T-helper 2 cell treated with Interferon-gamma antibody and Interleukin-4, amounts not matched to agents 100 ng/mL and 5 ng/mL, for 36 hours (primary cell): ENCODE data around the gene SMCR8. TPM values are rescaled to one million over a fixed set of nuclear protein-coding genes. Genes with fewer than 3 reads are reported as not detected.
"Not testable (repeated sequence)": the region's sequence is repeated elsewhere in the genome, so short reads cannot be mapped to it uniquely, and the experiment has no call there.

Experiments
- intact Hi-C: fragments of 100-400 bp; cut with micrococcal nuclease; formaldehyde crosslinking; loops from one replicate; pipeline ENCODE4 v1.15.1; 2023
- total RNA-seq: library from RNA; stranded (reverse); gene quantifications from 2 replicates; pipeline ENCODE4 v1.2.3, GENCODE V29; 2022

SMCR8 gene
- total RNA-seq, result 25.5 and 25.6 TPM in 2 replicates

GRCh38 chr17:18314731-18315561 is at the start of gene SMCR8, which contains the start of gene TOP3A:
Gene SMCR8, plus strand, starts transcription at chr17:18315293. Its CDS starts 497 bp downstream, at chr17:18315790.
Gene TOP3A, minus strand, starts transcription at chr17:18314994. Its CDS starts 216 bp downstream, at chr17:18314778.
- intact Hi-C loops, result loop anchor here (1.0 to 10.0 kb wide), 6 partner anchors 55 to 1060 kb away; partner anchors contain the start of genes ALKBH5, ATPAF2, DRG2 and GID4

GRCh38 chr17:18267366-18267765 is 47.7 kb upstream of the SMCR8 start:
- intact Hi-C loops, result no loop called here

- intact Hi-C loops, result no loop called here
These were observed 47.0 kb upstream of the SMCR8 start for GRCh38 chr17:18267927-18268711.

GRCh38 chr17:18270046-18270931 is 44.8 kb upstream of the SMCR8 start:
- intact Hi-C loops, result no loop called here

GRCh38 chr17:18277076-18277475 is 38.0 kb upstream of the SMCR8 start:
- intact Hi-C loops, result no loop called here

- intact Hi-C loops, result no loop called here
These were observed 36.2 kb upstream of the SMCR8 start for GRCh38 chr17:18278867-18279266.

- intact Hi-C loops, result no loop called here
These were observed 34.8 kb upstream of the SMCR8 start for GRCh38 chr17:18280249-18280648.

- intact Hi-C loops, result no loop called here
These were observed 34.2 kb upstream of the SMCR8 start for GRCh38 chr17:18280766-18281371.

- intact Hi-C loops, result no loop called here
These were observed 33.3 kb upstream of the SMCR8 start for GRCh38 chr17:18281788-18282187.

- intact Hi-C loops, result no loop called here
These were observed 29.8 kb upstream of the SMCR8 start for GRCh38 chr17:18285296-18285695.

- intact Hi-C loops, result no loop called here
These were observed 23.2 kb upstream of the SMCR8 start for GRCh38 chr17:18291718-18292540.

- intact Hi-C loops, result not testable (repeated sequence)
These were observed 17.0 kb upstream of the SMCR8 start for GRCh38 chr17:18298061-18298460.

GRCh38 chr17:18300725-18301480 is 14.2 kb upstream of the SMCR8 start:
- intact Hi-C loops, result no loop called here

GRCh38 chr17:18303206-18303605 is 11.9 kb upstream of the SMCR8 start:
- intact Hi-C loops, result not testable (repeated sequence)

- intact Hi-C loops, result no loop called here
These were observed 5.9 kb upstream of the SMCR8 start for GRCh38 chr17:18309202-18309601.

GRCh38 chr17:18314059-18314730 is 898 bp upstream of the SMCR8 start:
- intact Hi-C loops, result loop anchor here (5.0 to 10.0 kb wide), 3 partner anchors 227 to 1061 kb away; partner anchors contain the start of genes DRG2, MAPK7 and MED9

- intact Hi-C loops, result loop anchor here (1.0 to 10.0 kb wide), 5 partner anchors 55 to 1059 kb away; partner anchors contain the start of genes ALKBH5, ATPAF2, GID4 and MAPK7
These were observed 449 bp downstream of the SMCR8 start for GRCh38 chr17:18315562-18315922.

- intact Hi-C loops, result loop anchor here (1.0 to 10.0 kb wide), 5 partner anchors 56 to 1059 kb away; partner anchors contain the start of genes ALKBH5, ATPAF2, GID4 and MAPK7
These were observed 868 bp downstream of the SMCR8 start for GRCh38 chr17:18315961-18316360.
